ENCODE measurements around the gene SLAMF1.

SLAMF1 gene

GRCh38 chr1:160581961-160582360, 64.9 kb downstream of the SLAMF1 start:
- Histone ChIP-seq H3K4me2 (ENCODE audit: low read length, poor library complexity, severe bottlenecking) (no peak overlapping the region), H2BK120ac (ENCODE audit: low read depth, low read length) (no peak overlapping the region)
- 56% methylated on average over 1 of the region's 2 CpGs for WGBS

GRCh38 chr1:160580221-160580812, 66.5 kb downstream of the SLAMF1 start:
- Histone ChIP-seq H3K18ac (ENCODE audit: low read depth in 1 of 2, low read length in 2 of 2) (no peak overlapping the region), H3K4ac (ENCODE audit: low read depth in 1 of 2, low read length in 2 of 2) (no peak overlapping the region), H4K8ac (ENCODE audit: low read length) (no peak overlapping the region), H2BK120ac (ENCODE audit: low read depth, low read length) (no peak overlapping the region), H3K14ac (ENCODE audit: low read length in 2 of 2) (no peak overlapping the region), H2BK15ac (ENCODE audit: low read depth, poor library complexity, severe bottlenecking) (no peak overlapping the region), H3K36me3 (ENCODE audit: control insufficient read depth in 1 of 2, insufficient read depth in 2 of 2, low read depth in 1 of 2, low read length in 2 of 2) (no peaks in the 10 kb centered on the region), H3K27me3 (ENCODE audit: control insufficient read depth in 1 of 2, insufficient read depth in 1 of 2, low read length in 2 of 2) (no peaks in the 10 kb centered on the region), H3K4me3 (ENCODE audit: insufficient read depth in 1 of 2, low read depth in 1 of 2, low read length in 2 of 2) (no peak overlapping the region), H2BK12ac (ENCODE audit: low read length in 2 of 2) (no peak overlapping the region), H3K9ac (ENCODE audit: low read length) (no peak overlapping the region), H3K4me1 (ENCODE audit: control insufficient read depth, insufficient read depth, low read depth, low read length) (no peaks in the 10 kb centered on the region), H3K23ac (ENCODE audit: low read length in 2 of 2) (no peak overlapping the region), H3K79me1 (replicated peaks; ENCODE audit: low read length, poor library complexity, severe bottlenecking) (no peaks in the 10 kb centered on the region), H3K27ac (ENCODE audit: low read length, poor library complexity, severe bottlenecking) (no peak overlapping the region), H3K4me2 (ENCODE audit: low read length, poor library complexity, severe bottlenecking) (no peak overlapping the region), H3K9me3 (ENCODE audit: control insufficient read depth, low read length) (no peaks in the 10 kb centered on the region), H2BK5ac (ENCODE audit: low read depth, low read length, poor library complexity, severe bottlenecking) (no peak overlapping the region), H4K91ac (ENCODE audit: low read length) (no peak overlapping the region), H2AK5ac (ENCODE audit: low read length, severe bottlenecking) (no peak overlapping the region), H2AFZ (ENCODE audit: low read depth, low read length) (no peak overlapping the region)
- WGBS, result 50% methylated on average over 1 of the region's 1 CpG
- no peak for DNase-seq

More at GRCh38 chr1:160581961-160582360, 64.9 kb downstream of the SLAMF1 start:
- Histone ChIP-seq H3K4me1 (ENCODE audit: control insufficient read depth, insufficient read depth, low read depth, low read length) (no peaks in the 10 kb centered on the region), H2AK5ac (ENCODE audit: low read length, severe bottlenecking) (no peak overlapping the region), H3K9me3 (ENCODE audit: control insufficient read depth, low read length) (no peaks in the 10 kb centered on the region), H3K4ac (ENCODE audit: low read depth in 1 of 2, low read length in 2 of 2) (no peak overlapping the region), H3K79me1 (replicated peaks; ENCODE audit: low read length, poor library complexity, severe bottlenecking) (no peaks in the 10 kb centered on the region), H2BK5ac (ENCODE audit: low read depth, low read length, poor library complexity, severe bottlenecking) (no peak overlapping the region), H2BK12ac (ENCODE audit: low read length in 2 of 2) (no peak overlapping the region), H4K91ac (ENCODE audit: low read length) (no peak overlapping the region), H3K14ac (ENCODE audit: low read length in 2 of 2) (no peak overlapping the region), H4K8ac (ENCODE audit: low read length) (no peak overlapping the region), H2BK15ac (ENCODE audit: low read depth, poor library complexity, severe bottlenecking) (no peak overlapping the region), H3K27me3 (ENCODE audit: control insufficient read depth in 1 of 2, insufficient read depth in 1 of 2, low read length in 2 of 2) (no peaks in the 10 kb centered on the region), H3K27ac (ENCODE audit: low read length, poor library complexity, severe bottlenecking) (no peak overlapping the region), H3K23ac (ENCODE audit: low read length in 2 of 2) (no peak overlapping the region), H3K36me3 (ENCODE audit: control insufficient read depth in 1 of 2, insufficient read depth in 2 of 2, low read depth in 1 of 2, low read length in 2 of 2) (no peaks in the 10 kb centered on the region), H3K18ac (ENCODE audit: low read depth in 1 of 2, low read length in 2 of 2) (no peak overlapping the region), H3K9ac (ENCODE audit: low read length) (no peak overlapping the region), H3K4me3 (ENCODE audit: insufficient read depth in 1 of 2, low read depth in 1 of 2, low read length in 2 of 2) (no peak overlapping the region), H2AFZ (ENCODE audit: low read depth, low read length) (no peak overlapping the region)
- no peak for DNase-seq

- H2BK120ac ChIP-seq (ENCODE audit: low read depth, low read length), result no peak within 1 kb of the TSS
- H3K27me3 ChIP-seq (ENCODE audit: control insufficient read depth in 1 of 2, insufficient read depth in 1 of 2, low read length in 2 of 2), result no peaks in the 10 kb centered on the region
- no peak within 1 kb of the TSS for H3K18ac ChIP-seq (ENCODE audit: low read depth in 1 of 2, low read length in 2 of 2)
- no peaks in the 10 kb centered on the region for H3K4me1 ChIP-seq (ENCODE audit: control insufficient read depth, insufficient read depth, low read depth, low read length)
- no peaks in the 10 kb centered on the region for H3K79me1 ChIP-seq (replicated peaks; ENCODE audit: low read length, poor library complexity, severe bottlenecking)
- no peak within 1 kb of the TSS for H3K4ac ChIP-seq (ENCODE audit: low read depth in 1 of 2, low read length in 2 of 2)
- no peak within 1 kb of the TSS for H3K23ac ChIP-seq (ENCODE audit: low read length in 2 of 2)
- H3K36me3 ChIP-seq (ENCODE audit: control insufficient read depth in 1 of 2, insufficient read depth in 2 of 2, low read depth in 1 of 2, low read length in 2 of 2), result no peaks in the 10 kb centered on the region
- no peak for DNase-seq
- H3K4me2 ChIP-seq (ENCODE audit: low read length, poor library complexity, severe bottlenecking), result no peak within 1 kb of the TSS
- no peak within 1 kb of the TSS for H2BK12ac ChIP-seq (ENCODE audit: low read length in 2 of 2)
- H3K4me3 ChIP-seq (ENCODE audit: insufficient read depth in 1 of 2, low read depth in 1 of 2, low read length in 2 of 2), result no peak within 1 kb of the TSS
- H4K91ac ChIP-seq (ENCODE audit: low read length), result no peak within 1 kb of the TSS
- no peak within 1 kb of the TSS for H4K8ac ChIP-seq (ENCODE audit: low read length)
- no peak within 1 kb of the TSS for H2BK15ac ChIP-seq (ENCODE audit: low read depth, poor library complexity, severe bottlenecking)
- H2AK5ac ChIP-seq (ENCODE audit: low read length, severe bottlenecking), result no peak within 1 kb of the TSS
- no peak within 1 kb of the TSS for H3K27ac ChIP-seq (ENCODE audit: low read length, poor library complexity, severe bottlenecking)
- H2AFZ ChIP-seq (ENCODE audit: low read depth, low read length), result no peak within 1 kb of the TSS
- no peak within 1 kb of the TSS for H2BK5ac ChIP-seq (ENCODE audit: low read depth, low read length, poor library complexity, severe bottlenecking)
- H3K9me3 ChIP-seq (ENCODE audit: control insufficient read depth, low read length), result no peaks in the 10 kb centered on the region
- H3K9ac ChIP-seq (ENCODE audit: low read length), result no peak within 1 kb of the TSS
- 90% methylated on average over 2 of the region's 3 CpGs for WGBS
- H3K14ac ChIP-seq (ENCODE audit: low read length in 2 of 2), result no peak within 1 kb of the TSS
Measured at GRCh38 chr1:160579216-160579701, 67.6 kb downstream of the SLAMF1 start, which contains the start of gene CD84. CD84 (minus strand) TSS chr1:160579496; CDS start chr1:160579437, 59 bp downstream.

GRCh38 chr1:160578525-160579191, 68.2 kb downstream of the SLAMF1 start:
- H3K9me3 ChIP-seq (ENCODE audit: control insufficient read depth, low read length), result no peaks in the 10 kb centered on the region
- H3K27me3 ChIP-seq (ENCODE audit: control insufficient read depth in 1 of 2, insufficient read depth in 1 of 2, low read length in 2 of 2), result no peaks in the 10 kb centered on the region
- no peak overlapping the region for H3K27ac ChIP-seq (ENCODE audit: low read length, poor library complexity, severe bottlenecking)
- no peak overlapping the region for H2BK5ac ChIP-seq (ENCODE audit: low read depth, low read length, poor library complexity, severe bottlenecking)
- no peak for DNase-seq
- H4K8ac ChIP-seq (ENCODE audit: low read length), result no peak overlapping the region
- H3K18ac ChIP-seq (ENCODE audit: low read depth in 1 of 2, low read length in 2 of 2), result no peak overlapping the region
- H2BK120ac ChIP-seq (ENCODE audit: low read depth, low read length), result no peak overlapping the region
- no peak overlapping the region for H3K4ac ChIP-seq (ENCODE audit: low read depth in 1 of 2, low read length in 2 of 2)
- H3K36me3 ChIP-seq (ENCODE audit: control insufficient read depth in 1 of 2, insufficient read depth in 2 of 2, low read depth in 1 of 2, low read length in 2 of 2), result no peaks in the 10 kb centered on the region
- H2BK12ac ChIP-seq (ENCODE audit: low read length in 2 of 2), result no peak overlapping the region
- no peak overlapping the region for H3K23ac ChIP-seq (ENCODE audit: low read length in 2 of 2)
- H2AK5ac ChIP-seq (ENCODE audit: low read length, severe bottlenecking), result no peak overlapping the region
- H3K4me1 ChIP-seq (ENCODE audit: control insufficient read depth, insufficient read depth, low read depth, low read length), result no peaks in the 10 kb centered on the region
- no peak overlapping the region for H3K4me3 ChIP-seq (ENCODE audit: insufficient read depth in 1 of 2, low read depth in 1 of 2, low read length in 2 of 2)
- H3K79me1 ChIP-seq (replicated peaks; ENCODE audit: low read length, poor library complexity, severe bottlenecking), result no peaks in the 10 kb centered on the region
- no peak overlapping the region for H3K14ac ChIP-seq (ENCODE audit: low read length in 2 of 2)
- H3K9ac ChIP-seq (ENCODE audit: low read length), result no peak overlapping the region
- no peak overlapping the region for H3K4me2 ChIP-seq (ENCODE audit: low read length, poor library complexity, severe bottlenecking)
- no peak overlapping the region for H2AFZ ChIP-seq (ENCODE audit: low read depth, low read length)
- H4K91ac ChIP-seq (ENCODE audit: low read length), result no peak overlapping the region
- 100% methylated on average over 1 of the region's 3 CpGs for WGBS
- no peak overlapping the region for H2BK15ac ChIP-seq (ENCODE audit: low read depth, poor library complexity, severe bottlenecking)

Data from mesenchymal stem cell (in vitro differentiated cells and primary cell).